Fibroblast of gingiva (primary cell): ENCODE results near the gene CST4.
"Not testable (repeated sequence)": the region's sequence is repeated elsewhere in the genome, so short reads cannot be mapped to it uniquely, and the experiment has no call there.

ENCODE experiments used
- DNase-seq: peaks from one replicate; pipeline ENCODE4 v3.0.0-alpha.2; 2011; ENCODE audit warnings: low read depth

CST4 gene

DNA sequence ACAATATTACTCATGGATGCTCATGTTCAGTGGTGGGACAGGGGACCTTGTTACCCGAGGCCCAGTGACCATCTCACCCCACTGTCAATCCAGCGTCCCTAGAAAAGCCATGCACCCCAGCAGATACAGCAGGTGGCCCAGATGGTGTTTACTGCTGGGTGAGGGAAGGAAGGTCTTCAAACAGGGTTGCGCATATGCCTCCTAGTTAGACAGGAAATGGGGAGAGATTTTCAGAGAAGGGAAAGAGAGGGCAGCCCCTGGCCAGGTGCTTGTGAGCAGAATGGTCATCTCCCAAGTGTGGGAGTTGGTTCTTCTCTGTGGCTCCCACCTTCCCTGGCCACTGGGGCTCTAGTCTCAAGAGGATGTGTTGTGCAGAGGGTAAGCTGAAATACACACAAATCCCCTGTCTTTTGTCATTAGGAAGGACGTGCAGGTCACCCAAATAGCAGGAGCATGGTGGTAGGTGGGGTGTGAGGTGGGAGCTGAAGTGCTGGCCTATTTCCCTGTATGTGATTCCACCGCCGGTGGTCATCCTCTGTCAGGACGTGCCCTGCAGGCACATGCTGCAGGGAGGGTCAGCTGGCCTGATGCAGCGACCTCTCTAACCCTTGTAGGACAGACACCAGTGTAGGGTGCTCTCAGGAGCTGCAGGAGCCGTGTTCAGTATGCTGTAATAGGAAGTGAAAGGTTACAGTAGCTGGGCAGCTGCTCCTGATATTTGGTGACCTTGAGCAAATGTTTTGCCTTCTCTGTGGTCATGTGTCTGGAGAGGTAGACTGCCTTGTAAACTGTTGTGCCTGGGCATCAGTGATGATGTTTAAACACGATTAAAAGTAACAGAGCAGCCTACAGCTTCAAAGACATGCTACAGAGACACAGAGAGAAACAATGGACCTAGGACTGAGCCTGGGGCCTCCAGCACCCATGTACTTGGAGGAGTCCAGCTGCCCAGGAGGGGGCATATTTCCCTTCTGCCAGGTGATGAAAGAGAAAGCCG lies 47.9 kb downstream of the CST4 start:
- no peak for DNase-seq

DNA sequence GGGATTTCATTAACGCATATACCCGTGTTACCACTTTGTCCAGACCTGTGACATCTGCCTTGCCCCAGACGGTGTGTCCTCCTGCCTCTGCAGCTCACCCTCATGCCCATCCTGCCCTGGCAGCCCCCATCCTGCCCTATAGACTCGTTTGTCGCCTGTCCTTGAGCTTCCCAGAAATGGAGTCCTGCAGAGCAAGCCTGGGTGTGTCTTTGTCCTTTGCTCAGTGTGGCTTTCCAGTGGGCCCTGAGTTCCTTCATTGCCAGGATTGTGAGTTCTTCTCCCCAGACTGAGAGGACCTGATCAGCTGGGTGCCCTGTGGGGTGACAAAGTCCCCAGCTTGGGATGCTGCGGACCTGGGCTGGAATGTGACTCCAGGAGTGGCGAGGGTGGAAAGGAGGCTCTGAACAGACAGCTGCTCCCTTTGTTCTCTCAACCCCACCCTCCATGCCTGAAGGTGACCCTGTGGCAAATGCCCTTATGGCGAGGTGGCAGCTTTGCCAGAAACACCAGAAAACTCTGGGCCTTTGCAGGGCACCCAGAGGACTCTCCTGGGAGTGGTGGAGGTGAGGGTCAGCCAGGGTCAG lies 48.7 kb downstream of the CST4 start:
- no peak for DNase-seq

DNA sequence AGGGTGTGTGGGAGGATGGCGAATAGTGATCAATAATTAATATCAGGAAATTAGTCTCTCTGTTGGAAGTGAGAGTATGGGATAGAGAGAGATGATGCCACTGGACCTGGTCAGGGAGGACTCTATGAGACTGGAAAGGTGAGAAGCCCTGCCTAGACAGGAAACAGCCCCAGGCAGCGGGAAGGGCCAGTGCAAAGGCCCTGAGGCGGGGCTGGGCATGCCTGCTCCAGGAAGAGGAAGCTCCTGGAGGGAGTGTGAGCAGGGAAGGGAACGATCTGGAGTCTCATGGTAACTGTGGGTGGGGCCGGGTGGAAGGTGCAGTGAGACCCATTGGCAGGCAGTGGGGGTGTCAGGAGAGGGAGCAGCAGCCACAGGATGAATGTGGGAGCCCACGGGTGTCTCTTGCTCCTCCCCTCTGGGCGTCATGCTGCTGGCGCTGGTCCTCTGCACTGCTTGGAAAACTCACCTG lies 49.3 kb downstream of the CST4 start:
- DNase-seq = no peak

DNA sequence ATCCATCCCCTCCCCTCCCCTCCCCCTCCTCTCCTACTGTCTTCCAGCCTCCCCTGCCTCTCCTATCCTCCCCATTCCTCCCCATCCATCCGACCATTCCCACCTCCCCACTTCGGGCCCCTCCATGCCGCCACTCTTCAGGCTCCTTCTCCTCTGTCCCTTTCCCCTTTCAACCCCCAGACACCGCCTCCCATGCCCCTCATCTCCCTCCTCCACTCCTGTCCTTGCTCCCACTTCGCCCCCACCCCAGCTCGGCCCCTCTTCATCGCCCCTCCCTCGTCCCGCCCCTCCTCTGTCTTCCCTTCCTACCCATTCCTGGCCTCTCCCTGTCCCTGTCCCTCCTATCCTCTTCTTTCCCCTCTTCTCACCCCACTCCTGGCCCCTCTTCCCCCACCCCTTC lies 50.5 kb downstream of the CST4 start:
- DNase-seq = no peak

DNA sequence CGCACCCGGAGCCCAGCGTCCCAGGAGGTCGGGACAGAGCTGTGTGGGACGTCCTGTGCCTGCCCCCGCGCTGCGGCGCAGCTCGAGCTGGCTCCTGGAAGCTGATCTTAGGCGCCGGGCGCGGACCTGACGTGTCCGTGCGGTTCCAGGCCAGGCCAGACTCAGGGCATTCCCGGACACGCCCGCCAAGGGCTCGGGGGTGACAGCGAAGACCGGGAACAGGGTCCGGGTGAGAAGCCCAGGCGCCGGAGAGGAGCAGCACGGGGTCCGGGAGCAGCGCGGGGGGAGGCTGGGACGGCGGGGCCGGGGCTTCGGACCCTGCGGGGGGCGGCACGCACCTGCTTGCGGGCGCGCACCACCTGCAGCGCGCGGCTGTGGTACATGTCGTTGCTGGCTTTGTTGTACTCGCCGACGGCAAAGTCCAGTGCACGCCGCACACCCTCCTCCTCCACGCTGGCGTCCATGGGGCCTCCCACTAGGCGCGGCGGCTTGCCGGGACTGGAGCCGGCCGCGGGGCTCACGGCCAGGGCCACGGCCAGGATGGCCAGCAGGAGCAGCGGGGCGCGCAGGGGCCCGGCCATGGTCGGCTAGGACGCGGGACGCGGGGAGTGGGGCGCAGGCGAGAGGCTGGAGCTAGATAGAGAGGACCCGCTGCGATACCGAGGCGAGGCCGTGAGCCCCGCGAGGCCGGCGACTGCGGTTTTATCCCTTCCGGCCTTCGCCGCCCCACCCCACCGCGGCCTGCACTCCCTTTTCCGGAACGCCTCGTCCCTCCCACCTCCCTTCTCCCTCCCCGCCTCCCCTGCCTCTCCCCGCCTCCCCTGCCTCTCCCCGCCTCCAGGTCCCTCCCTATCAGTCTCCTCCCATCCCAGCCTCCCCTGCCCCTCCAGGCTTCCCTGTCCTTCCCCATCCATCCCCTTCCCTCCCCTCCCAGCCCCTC lies 51.3 kb downstream of the CST4 start, which contains the start of gene CST3:
TSS of gene CST3 (minus strand) at position 674 of the 940 bp plus-strand sequence. CDS start at position 581, 93 bp downstream.
- peak; percentile 88 for DNase-seq

DNA sequence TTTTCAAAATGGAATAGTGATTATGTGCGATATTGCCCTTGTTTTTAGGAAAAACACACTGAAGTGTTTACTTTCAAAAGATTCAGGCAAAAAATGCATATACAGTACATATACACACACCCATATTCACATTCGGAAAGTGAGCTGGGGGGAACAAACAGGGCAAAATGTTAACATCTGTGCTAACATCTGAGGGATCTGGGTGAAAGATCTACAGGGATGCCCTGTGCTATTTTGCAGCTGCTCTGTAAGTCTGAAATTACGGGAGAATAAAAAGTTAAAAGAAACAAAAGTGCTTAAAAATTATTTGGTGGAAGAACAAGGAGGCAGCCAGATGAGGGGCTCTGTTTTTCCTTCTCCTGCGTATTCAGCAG lies 51.9 kb downstream of the CST4 start:
- DNase-seq = no peak

DNA sequence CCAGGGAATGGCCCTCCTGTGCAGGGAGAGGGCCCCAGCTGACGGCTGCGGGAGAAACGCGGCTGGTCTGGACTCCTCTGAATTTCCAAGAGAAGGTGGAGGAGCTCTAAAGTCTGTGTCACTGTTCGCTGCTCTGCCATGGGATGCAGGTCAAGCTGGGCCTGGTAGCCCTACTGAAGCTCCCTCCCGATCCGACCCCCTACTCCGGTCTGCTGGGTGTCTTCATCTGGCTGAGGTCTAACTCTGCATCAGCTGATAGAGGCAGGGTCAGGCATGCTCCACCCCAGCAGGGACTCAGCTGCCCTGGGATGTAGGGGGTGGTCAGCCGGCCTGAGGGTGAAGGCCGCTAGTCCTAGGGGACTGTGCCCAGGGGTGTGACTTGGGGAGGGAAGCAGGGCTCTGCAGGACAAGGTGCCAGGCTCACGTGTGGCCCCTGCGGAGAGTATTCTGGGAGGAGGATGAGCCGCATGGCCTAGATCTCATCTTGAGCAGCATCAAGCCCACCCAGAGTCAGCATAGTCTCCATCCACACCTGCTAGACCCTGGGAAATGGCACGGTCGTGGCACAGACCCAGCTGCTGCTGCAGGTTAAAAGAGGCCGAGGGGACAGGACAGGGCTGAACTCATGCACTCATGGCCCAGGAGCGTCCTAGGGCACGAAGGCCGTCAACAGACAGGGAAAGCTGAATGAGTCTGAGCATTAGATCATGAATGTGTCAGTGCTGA lies 52.5 kb downstream of the CST4 start:
- no peak for DNase-seq

DNA sequence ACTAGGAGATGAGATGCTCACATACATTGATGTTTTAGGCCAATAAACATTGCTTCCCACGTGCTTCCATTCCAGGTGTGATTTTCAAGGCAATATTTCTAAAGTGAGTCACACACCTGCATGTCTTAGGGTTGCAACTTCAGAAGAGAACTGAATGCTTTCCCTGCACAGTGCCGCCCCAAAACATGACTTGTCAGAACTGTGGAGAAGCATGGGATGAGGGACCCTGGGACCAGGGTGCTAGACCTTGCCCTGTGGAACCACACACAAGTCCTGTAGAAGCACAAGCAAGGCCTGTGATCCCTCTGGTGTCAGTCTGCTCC lies 53.1 kb downstream of the CST4 start:
- not testable (repeated sequence) for DNase-seq
